GM19025 (cell line): ENCODE data around the gene CALY.

Source experiments
- ATAC-seq: cut with Tn5 transposase; IDR thresholded peaks from one replicate; pipeline ENCODE4 v1.9.1; 2021; ENCODE audit warnings: mild to moderate bottlenecking, low read depth, moderate library complexity; ENCODE audit not compliant: unreplicated experiment

The CALY gene

GRCh38 chr10:133314911-133315310 lies 21.8 kb downstream of the CALY start:
- no peak for ATAC-seq

GRCh38 chr10:133313192-133313591 lies 23.5 kb downstream of the CALY start:
- ATAC-seq, result no peak

- ATAC-seq, result no peak
Observed at GRCh38 chr10:133312769-133313145, 23.9 kb downstream of the CALY start.

GRCh38 chr10:133312016-133312768 lies 24.5 kb downstream of the CALY start:
- ATAC-seq, result no peak

- no peak for ATAC-seq
Observed at GRCh38 chr10:133311570-133311969, 25.1 kb downstream of the CALY start.

- ATAC-seq, result no peak
Observed at GRCh38 chr10:133310789-133311188, 25.9 kb downstream of the CALY start.

GRCh38 chr10:133310399-133310755 lies 26.3 kb downstream of the CALY start:
- no peak for ATAC-seq

- no peak for ATAC-seq
Observed at GRCh38 chr10:133309720-133310398, 26.8 kb downstream of the CALY start.

- peak; percentile 75 for ATAC-seq
Observed at GRCh38 chr10:133309100-133309719, 27.5 kb downstream of the CALY start.

GRCh38 chr10:133308421-133309099 lies 28.1 kb downstream of the CALY start, which contains the start of the genes TUBGCP2 and ZNF511:
TSS of gene TUBGCP2 (minus strand) at chr10:133308872. CDS start at chr10:133302941, 5,931 bp downstream.
TSS of gene ZNF511 (plus strand) at chr10:133308914. CDS start at chr10:133308944, 30 bp downstream.
- ATAC-seq, result peak; percentile 77

- no peak for ATAC-seq
Observed at GRCh38 chr10:133307776-133308420, 28.8 kb downstream of the CALY start.

GRCh38 chr10:133306941-133307379 lies 29.7 kb downstream of the CALY start:
- no peak for ATAC-seq

- ATAC-seq, result no peak
Observed at GRCh38 chr10:133306097-133306476, 30.6 kb downstream of the CALY start.

- ATAC-seq, result no peak
Observed at GRCh38 chr10:133303206-133303605, 33.5 kb downstream of the CALY start.

- no peak for ATAC-seq
Observed at GRCh38 chr10:133302230-133302629, 34.5 kb downstream of the CALY start.

- ATAC-seq, result no peak
Observed at GRCh38 chr10:133299738-133300137, 37.0 kb downstream of the CALY start.

- ATAC-seq, result no peak
Observed at GRCh38 chr10:133299224-133299623, 37.5 kb downstream of the CALY start.

GRCh38 chr10:133298466-133298865 lies 38.2 kb downstream of the CALY start:
- ATAC-seq, result no peak

GRCh38 chr10:133297504-133297903 lies 39.2 kb downstream of the CALY start:
- ATAC-seq, result no peak
